NCI-H2196 (cell line): ENCODE measurements around the gene TBX18.

Source experiments
- DNase-seq: peaks from one replicate; lab custom pipeline; 2025; ENCODE audit not compliant: unreplicated experiment; lab: John Stamatoyannopoulos, UW

Gene TBX18

GRCh38 chr6:84749181-84749580, 15.2 kb downstream of the TBX18 start:
- no peak for DNase-seq

GRCh38 chr6:84748376-84748775, 16.0 kb downstream of the TBX18 start:
- DNase-seq = no peak

- DNase-seq = no peak
Observed at GRCh38 chr6:84743616-84744015, 20.8 kb downstream of the TBX18 start.

DNA sequence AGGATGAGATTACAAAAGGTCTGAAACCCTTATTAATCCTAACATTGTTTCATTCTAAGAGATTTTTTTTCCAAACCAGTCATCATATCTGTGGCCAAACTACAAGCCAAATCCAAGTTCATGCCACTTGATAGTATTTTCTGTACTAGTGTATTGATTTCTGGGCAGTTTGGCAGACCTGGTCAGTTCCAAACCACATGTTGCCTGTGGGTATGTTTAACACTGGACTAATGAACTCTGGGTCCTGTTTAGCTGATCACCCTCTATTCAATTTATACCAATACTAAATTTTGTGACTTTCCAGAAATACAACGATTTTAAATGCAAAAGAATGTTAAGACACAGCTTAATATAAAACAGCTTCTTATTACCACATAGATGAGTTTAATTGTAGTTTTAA, 24.0 kb downstream of the TBX18 start:
- DNase-seq = no peak

DNA sequence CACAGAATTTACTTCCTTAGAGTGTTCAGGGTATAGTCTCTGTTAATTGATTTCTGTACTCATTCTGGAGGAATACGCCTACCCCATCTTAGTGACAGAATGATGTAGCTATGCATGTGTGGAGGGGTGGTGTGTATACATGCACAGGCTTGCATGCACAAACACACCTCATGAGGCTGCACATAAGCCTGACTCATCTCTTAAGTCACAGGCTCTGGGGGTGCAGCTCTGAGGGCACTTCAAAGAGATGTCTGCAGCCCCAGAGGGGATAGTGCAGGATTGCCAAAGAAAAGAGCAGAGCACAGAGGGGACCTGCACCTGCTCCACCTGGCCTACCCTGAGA, 24.6 kb downstream of the TBX18 start:
- DNase-seq = no peak

DNA sequence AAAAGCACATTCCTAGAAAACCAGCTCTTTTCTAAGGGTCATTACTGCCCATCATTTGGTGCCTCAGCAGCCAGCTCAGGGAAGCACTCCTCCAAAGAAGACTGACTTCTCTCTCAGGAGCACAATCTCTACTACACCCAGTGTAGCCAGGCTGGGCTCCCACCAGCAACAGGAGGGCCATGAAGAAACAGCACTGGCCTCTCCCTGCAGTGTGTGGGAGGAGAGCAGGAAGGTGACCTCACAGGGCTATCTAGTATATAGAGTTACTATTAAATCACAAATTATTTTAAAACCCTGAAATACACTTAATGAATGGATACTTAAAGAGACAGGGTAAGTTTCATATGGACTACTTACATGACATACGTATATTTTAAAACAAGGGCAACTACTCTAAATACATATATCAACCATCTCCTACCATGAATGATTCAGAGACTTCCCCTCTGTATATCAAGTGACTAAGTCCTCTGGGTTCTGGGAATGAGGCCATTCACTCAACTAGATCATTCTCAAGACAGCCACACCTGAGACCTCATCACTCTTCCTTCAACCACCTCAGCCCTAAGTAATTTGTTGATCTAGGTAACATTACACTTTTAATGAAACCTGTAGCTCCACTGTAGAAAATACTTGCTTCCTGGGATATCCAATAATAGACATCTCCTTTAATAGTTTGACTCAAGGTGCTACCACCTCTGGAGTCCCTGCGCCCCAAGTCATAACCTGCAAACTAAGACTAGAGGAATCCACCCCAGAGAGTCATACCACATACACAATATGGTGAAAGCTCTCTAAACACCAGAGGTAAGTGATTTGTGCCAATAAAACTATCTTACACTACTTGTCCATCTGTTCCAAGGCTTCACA, 25.2 kb downstream of the TBX18 start:
- no peak for DNase-seq

DNA sequence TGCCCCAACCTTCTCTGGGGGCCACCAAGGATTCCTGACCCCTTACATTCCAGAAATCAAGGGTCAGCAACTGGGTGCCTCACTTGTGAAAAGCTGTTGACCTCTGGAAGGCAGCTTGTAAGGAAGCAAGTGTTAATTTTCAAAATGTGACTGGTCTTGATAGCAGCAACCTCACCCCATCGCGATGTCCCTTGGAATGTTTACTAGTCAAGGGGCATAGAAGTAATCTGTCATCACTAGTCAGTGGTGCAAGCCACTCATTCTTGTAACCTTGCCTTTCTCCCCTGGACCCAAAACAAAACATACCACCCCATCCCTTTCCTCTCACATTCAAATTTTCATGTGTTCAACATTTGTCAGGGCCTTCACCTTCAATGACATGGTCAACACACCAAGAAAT, 30.5 kb downstream of the TBX18 start:
- DNase-seq = no peak

GRCh38 chr6:84731901-84732300, 32.5 kb downstream of the TBX18 start:
- DNase-seq = no peak

- no peak for DNase-seq
Observed at GRCh38 chr6:84731401-84731800, 33.0 kb downstream of the TBX18 start.

DNA sequence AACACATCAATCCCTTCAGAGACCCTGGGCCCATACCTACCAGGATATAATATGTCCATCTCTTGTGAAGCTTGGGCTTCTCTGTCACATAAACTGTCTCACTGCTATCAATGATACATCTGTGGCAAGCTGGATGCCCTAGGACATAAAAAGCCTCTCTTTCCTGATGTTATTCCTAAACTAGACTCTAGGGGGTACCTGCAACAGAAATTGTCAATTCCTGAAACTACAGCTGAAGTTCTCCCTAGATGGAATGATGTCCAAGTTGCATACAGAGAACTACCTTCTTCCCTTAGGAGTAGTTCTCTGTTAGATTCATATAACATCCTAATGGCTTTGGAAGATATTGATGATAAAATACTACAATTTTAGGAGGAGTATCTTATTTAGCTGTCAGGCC, 35.8 kb downstream of the TBX18 start:
- DNase-seq = no peak

DNA sequence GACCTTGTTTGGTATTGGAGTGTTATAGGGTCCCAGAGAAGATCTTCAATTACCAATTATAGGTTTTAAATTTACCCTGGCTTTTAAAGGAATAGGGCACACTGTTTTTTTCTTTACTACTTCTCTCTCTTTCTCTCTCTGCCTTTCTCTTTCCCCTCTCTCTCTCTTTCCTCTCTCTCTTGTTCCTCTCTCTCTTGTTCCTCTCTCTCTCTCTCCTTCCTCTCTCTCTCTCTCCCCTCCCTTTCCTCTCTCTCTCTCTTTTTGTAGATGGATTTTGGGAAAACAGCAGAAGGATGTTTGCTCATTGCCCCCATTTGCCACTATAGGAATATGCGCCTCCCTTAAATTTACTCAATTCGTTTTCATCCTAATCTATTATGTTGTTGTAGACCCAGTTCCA, 45.2 kb downstream of the TBX18 start:
- DNase-seq = no peak

DNA sequence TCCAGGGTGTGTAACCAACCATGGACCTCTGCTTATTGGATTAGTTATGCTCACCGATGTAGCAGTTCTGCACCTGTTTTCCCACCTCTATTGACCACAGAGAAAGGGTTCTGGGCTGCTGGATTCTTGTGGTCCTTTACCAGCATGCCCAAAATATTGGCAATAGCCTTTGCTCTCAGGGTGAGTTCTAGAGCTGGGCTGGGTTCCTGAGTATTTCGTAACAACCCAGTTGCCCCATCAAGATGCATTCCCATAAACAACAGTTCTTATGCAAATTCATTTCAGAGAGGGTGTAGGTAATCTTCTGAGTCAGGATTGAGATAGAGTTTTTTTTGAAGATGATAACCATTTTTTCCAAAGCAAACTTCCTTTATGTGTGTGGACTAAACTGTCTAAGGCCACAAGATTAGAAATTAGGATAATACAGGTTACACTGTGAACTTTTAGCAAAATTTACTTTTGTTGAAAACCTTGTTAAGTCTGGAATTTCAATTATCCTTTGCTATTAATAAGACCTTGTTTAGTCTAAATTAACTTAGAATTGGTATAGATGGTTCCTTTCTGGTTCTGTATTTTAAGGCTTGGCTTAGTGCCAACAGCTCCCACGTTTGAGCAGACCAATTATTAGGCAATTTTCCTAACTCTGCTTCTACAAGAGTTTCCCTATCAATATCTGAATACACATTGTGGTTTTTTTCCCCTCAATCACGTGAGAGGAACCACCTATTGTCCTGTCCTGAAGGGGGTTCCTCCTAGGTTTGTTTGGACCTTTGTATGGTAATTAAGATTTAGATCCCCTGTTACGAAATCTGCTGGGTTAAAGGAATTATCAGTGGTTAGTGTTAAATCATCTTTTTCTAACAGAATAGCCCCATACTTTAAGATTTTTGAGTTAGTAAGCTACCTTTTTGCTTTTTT, 46.1 kb downstream of the TBX18 start:
- no peak for DNase-seq

DNA sequence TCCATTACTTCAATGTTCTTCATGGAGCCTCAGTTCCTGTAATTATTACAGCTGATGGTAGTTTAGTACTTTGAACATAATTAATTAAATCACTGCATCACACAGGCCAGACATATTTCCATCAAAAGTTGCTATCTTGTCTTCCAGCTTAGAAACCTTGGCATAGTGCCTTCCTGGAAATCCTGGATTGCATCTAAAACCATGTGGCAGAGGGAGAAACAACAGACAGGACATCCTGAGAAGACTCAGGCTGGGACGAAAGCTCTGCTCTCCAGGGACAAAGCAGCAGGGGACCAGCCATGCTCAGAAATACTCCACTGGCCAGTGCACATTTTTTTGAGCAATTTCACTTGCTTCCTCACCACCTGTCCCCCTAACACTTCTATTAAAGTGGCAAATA, 55.3 kb downstream of the TBX18 start:
- no peak for DNase-seq

DNA sequence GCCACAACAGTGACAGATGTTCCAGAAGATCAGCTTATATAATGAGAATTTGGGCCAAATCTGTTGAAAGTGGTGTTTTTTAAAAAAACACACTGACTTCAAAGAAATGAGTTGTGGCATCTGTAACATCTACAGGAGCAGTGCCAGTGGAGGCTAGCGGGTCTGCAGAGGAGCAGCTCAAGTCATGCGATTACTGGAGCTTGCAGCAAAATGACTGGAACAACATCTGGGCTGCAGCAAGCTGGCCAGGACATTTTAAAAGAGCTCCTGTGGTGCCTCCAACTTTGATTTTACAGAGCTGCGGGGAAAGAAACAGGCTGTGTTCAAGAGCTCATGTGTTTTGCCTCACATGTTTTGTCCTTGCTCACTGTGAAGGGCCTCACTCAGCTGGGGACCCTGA, 57.2 kb downstream of the TBX18 start:
- DNase-seq = no peak

GRCh38 chr6:84696166-84696565, 68.2 kb downstream of the TBX18 start:
- no peak for DNase-seq

- no peak for DNase-seq
Observed at GRCh38 chr6:84691978-84692623, 72.3 kb downstream of the TBX18 start.

DNA sequence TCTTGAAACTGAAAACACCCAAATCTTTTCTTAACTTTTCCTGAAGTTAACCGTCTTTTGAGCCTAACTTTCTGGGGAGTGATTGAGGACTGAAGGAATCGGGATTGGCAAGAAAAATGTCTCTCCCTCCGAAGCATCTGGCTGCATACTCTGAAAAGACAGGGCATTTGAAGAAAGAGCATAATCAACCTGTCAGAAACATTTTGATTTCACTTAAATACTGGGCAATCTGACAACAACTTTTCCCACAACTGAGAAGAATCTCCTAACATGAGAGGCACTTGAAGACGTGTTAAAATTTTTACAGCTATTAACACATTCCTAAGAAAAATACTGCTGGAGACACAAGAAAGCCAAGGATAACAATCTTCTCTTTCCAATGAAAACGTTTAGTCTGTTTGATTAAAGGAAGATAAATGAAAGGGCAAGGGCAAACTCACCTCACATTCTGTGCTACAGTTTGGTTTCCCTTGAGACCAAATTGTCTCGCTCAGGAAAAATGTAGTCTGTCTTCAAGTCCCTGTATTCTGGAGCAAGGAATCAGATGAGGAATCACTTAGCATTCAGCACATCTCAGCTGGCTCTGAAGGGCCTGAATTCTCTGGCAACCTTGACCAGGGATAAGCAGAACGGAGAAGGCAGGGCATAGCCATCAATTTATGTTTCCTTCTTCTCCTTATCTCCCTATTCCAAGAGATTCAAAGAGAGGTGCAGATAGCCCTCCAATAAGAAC, 76.1 kb downstream of the TBX18 start:
- DNase-seq = no peak

- no peak for DNase-seq
Observed at GRCh38 chr6:84687431-84687830, 77.0 kb downstream of the TBX18 start.

GRCh38 chr6:84685983-84686584, 78.3 kb downstream of the TBX18 start:
- no peak for DNase-seq

DNA sequence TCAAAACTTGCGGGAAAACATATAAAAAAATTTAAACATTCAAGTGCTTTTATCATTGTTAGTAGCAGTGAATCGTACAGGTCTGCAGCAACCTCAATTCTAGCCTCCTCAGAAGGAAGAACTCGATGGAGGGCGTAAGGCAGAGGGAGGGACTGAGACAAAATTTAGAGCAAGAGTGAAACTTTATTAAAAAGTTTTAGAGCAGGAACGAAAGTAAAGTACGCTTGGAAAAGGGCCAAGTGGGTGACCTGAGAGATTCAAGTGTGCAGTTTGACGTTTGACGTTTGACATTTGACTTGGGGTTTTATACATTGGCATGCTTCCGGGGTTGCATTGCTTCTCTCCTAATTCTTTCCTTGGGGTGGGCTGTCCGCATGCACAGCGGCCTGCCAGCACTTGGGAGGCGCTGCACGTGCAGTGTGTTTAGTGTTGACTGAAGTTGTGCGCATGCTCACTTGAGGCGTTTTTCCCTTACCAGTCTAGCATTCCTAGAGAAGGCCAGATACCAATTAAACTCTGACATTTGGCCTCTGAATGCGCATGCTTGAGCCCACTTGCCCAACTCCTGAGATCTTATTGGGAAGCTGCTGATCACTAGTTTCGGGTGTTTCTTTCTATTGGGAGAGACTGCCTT, 82.6 kb downstream of the TBX18 start:
- DNase-seq = no peak
